Esophagus muscularis mucosa (tissue), 4 donors: ENCODE results near the gene RRM1.

Experiments
- EP300 ChIP-seq: sonication (generic); formaldehyde crosslinking; IDR thresholded peaks from one replicate; pipeline ENCODE4 v1.6.1; 2017; ENCODE audit warnings: antibody characterized with exemption
- POLR2A ChIP-seq: fragments of 450-650 bp; IDR thresholded peaks from one replicate; pipeline ENCODE4 v1.6.1; 2017; ENCODE audit warnings: antibody characterized with exemption, moderate library complexity, mild to moderate bottlenecking, low read depth
- POLR2AphosphoS5 ChIP-seq, 2 donors: sonication (generic); formaldehyde crosslinking; IDR thresholded peaks; one replicate each; pipeline ENCODE4 v1.6.1; 2017; ENCODE audit warnings: antibody characterized with exemption in 2 of 2
- TF ChIP-seq, protein P1 (sequence below), 3 experiments: fragments of 200-600 bp in 2 of 3; fragments of 450-650 bp in 1 of 3; sonication (generic) in 2 of 3; IDR thresholded peaks; one replicate each; pipeline ENCODE4 v1.5.1; 2017 to 2019; ENCODE audit warnings: antibody characterized with exemption in 3 of 3, mild to moderate bottlenecking in 2 of 3, moderate library complexity in 1 of 3

DNA sequence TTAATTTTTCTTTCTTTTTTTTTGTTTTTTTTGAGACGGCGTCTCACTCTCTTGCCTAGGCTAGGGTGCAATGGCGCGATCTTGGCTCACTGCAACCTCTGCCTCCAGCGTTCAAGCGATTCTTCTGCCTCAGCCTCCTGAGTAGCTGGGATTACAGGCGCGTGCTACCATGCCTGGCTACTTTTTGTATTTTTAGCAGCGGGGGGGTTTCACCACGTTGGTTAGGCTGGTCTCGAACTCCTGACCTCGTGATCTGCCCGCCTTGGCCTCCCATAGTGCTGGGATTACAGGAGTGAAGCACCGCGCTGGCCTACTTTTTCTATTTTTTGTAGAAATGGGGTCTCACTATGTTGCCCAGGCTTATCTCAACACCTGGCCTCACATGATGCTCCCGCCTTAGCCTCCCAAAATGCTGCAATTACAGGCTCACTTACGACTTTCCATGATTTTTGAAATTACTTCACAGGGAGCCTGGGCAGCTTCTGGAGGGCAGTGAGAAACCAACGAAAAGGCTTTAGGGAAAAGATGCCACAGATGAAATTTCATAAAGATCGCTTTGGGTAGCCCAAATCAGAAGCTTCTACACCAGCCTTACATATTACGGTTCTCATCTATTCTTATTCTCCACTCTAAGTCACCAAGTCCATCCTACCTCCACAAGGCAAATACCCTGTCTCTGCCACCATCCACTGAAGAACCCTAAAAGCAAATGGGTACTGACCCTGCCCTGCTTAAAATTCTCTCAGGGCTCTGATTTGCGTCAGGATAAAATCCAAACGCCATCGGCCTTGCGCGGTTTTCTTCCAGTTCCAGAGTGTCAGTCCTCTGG, 866 bp upstream of the RRM1 start:
- TF ChIP-seq, protein P1, sequence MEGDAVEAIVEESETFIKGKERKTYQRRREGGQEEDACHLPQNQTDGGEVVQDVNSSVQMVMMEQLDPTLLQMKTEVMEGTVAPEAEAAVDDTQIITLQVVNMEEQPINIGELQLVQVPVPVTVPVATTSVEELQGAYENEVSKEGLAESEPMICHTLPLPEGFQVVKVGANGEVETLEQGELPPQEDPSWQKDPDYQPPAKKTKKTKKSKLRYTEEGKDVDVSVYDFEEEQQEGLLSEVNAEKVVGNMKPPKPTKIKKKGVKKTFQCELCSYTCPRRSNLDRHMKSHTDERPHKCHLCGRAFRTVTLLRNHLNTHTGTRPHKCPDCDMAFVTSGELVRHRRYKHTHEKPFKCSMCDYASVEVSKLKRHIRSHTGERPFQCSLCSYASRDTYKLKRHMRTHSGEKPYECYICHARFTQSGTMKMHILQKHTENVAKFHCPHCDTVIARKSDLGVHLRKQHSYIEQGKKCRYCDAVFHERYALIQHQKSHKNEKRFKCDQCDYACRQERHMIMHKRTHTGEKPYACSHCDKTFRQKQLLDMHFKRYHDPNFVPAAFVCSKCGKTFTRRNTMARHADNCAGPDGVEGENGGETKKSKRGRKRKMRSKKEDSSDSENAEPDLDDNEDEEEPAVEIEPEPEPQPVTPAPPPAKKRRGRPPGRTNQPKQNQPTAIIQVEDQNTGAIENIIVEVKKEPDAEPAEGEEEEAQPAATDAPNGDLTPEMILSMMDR (IDR thresholded peaks at IDR 0.05) = no peak
- TF ChIP-seq POLR2A = no peak
- no peak for TF ChIP-seq EP300
- no peak for TF ChIP-seq POLR2AphosphoS5 (IDR thresholded peaks at IDR 0.05)
